HepG2 (cell line): ENCODE results near the gene NSL1. TPM values are rescaled to one million over a fixed set of nuclear protein-coding genes. Genes with fewer than 3 reads are reported as not detected.

Source experiments
- ATM ChIP-seq: fragments of 450-650 bp; IDR thresholded peaks from 2 replicates; pipeline ENCODE4 v1.7.1; 2017; ENCODE audit warnings: mild to moderate bottlenecking, borderline replicate concordance
- BHLHE40 ChIP-seq: IDR thresholded peaks from 2 replicates; pipeline ENCODE4 v1.6.1; 2011; ENCODE audit warnings: low read length, improper control_type of control experiment
- DNMT1 ChIP-seq: sonication (generic); formaldehyde crosslinking; IDR thresholded peaks from 2 replicates; pipeline ENCODE4 v1.5.1; 2020; ENCODE audit warnings: mild to moderate bottlenecking, missing genetic modification reagents
- DPF2 ChIP-seq: sonication (generic); formaldehyde crosslinking; IDR thresholded peaks from 2 replicates; pipeline ENCODE4 v1.4.0; 2020; ENCODE audit warnings: mild to moderate bottlenecking, low read depth, missing genetic modification reagents, borderline replicate concordance
- GTF3A ChIP-seq: sonication (generic); formaldehyde crosslinking; conservative IDR thresholded peaks from 2 replicates; pipeline ENCODE4 v1.4.0; 2020; ENCODE audit warnings: mild to moderate bottlenecking, missing genetic modification reagents
- IRF2 ChIP-seq: IDR thresholded peaks from 2 replicates; pipeline ENCODE4 v1.6.1; 2018; ENCODE audit warnings: missing genetic modification reagents, missing compliant biosample characterization
- ISL2 ChIP-seq: sonication (generic); formaldehyde crosslinking; IDR thresholded peaks from 2 replicates; pipeline ENCODE4 v1.5.0; 2020; ENCODE audit warnings: missing genetic modification reagents
- KAT8 ChIP-seq: IDR thresholded peaks from 2 replicates; pipeline ENCODE4 v1.6.1; 2016; ENCODE audit warnings: missing genetic modification reagents, missing compliant biosample characterization
- KLF9 ChIP-seq: IDR thresholded peaks from 2 replicates; pipeline ENCODE4 v1.6.1; 2016; ENCODE audit warnings: low read depth
- NCOA5 ChIP-seq: sonication (generic); formaldehyde crosslinking; IDR thresholded peaks from 2 replicates; pipeline ENCODE4 v1.4.0; 2020; ENCODE audit warnings: missing genetic modification reagents
- NFIB ChIP-seq: sonication (generic); formaldehyde crosslinking; IDR thresholded peaks from 2 replicates; pipeline ENCODE4 v1.9.0; 2021; ENCODE audit warnings: missing genetic modification reagents, mild to moderate bottlenecking, borderline replicate concordance
- NR2C2 ChIP-seq: sonication (generic); formaldehyde crosslinking; IDR thresholded peaks from 2 replicates; pipeline ENCODE4 v1.4.0; 2020; ENCODE audit warnings: missing genetic modification reagents, mild to moderate bottlenecking, moderate library complexity, borderline replicate concordance
- PCBP2 ChIP-seq: fragments of 200-400 bp; formaldehyde crosslinking; optimal IDR thresholded peaks from 2 replicates; pipeline ENCODE3; 2018; ENCODE audit warnings: low read length, low read depth; ENCODE audit not compliant: poor library complexity, severe bottlenecking
- RFXANK ChIP-seq: IDR thresholded peaks from 2 replicates; pipeline ENCODE4 v1.6.1; 2016
- SAFB2 ChIP-seq: sonication (generic); formaldehyde crosslinking; IDR thresholded peaks from 2 replicates; pipeline ENCODE4 v1.5.1; 2020; ENCODE audit warnings: missing genetic modification reagents, low read depth, mild to moderate bottlenecking, borderline replicate concordance
- SAP130 ChIP-seq: IDR thresholded peaks from 2 replicates; pipeline ENCODE4 v1.6.1; 2016; ENCODE audit warnings: low read depth
- SNAPC2 ChIP-seq: sonication (generic); formaldehyde crosslinking; IDR thresholded peaks from 2 replicates; pipeline ENCODE4 v1.8.1; 2022; ENCODE audit warnings: mild to moderate bottlenecking, missing genetic modification reagents
- TARDBP ChIP-seq: sonication (generic); formaldehyde crosslinking; IDR thresholded peaks from 2 replicates; pipeline ENCODE4 v1.8.0; 2022; ENCODE audit warnings: mild to moderate bottlenecking, missing genetic modification reagents
- TEAD2 ChIP-seq: sonication (generic); formaldehyde crosslinking; IDR thresholded peaks from 2 replicates; pipeline ENCODE4 v1.9.0; 2021; ENCODE audit warnings: missing genetic modification reagents
- ZNF10 ChIP-seq: sonication (generic); formaldehyde crosslinking; IDR thresholded peaks from 2 replicates; pipeline ENCODE4 v1.4.0; 2020; ENCODE audit warnings: mild to moderate bottlenecking, low read depth, missing genetic modification reagents, borderline replicate concordance
- ZNF335 ChIP-seq: sonication (generic); formaldehyde crosslinking; IDR thresholded peaks from 2 replicates; pipeline ENCODE4 v1.4.0; 2020; ENCODE audit warnings: missing genetic modification reagents
- ZNF7 ChIP-seq: IDR thresholded peaks from 2 replicates; pipeline ENCODE4 v1.6.1; 2016; ENCODE audit warnings: missing biosample characterization, missing genetic modification reagents
- ZNF891 ChIP-seq: sonication (generic); formaldehyde crosslinking; IDR thresholded peaks from 2 replicates; pipeline ENCODE4 v1.5.0; 2020; ENCODE audit warnings: mild to moderate bottlenecking, missing genetic modification reagents
- polyA plus RNA-seq, 8 experiments: library from polyadenylated mRNA; depleted of rRNA in 3 of 8; stranded (reverse) in 7 of 8; unstranded in 1 of 8; fragments of >200 nt; fragmentation: Illumina TruSeq in 4 of 8; extraction: Trizol in 4 of 8; gene quantifications; 2 replicates each; pipeline versions ENCODE4 v1.2.1 to v1.2.3, GENCODE V29; 2011 to 2016; ENCODE audit warnings: low read depth in 4 of 8, missing spikeins in 1 of 8, mixed read lengths in 1 of 8; ENCODE audit not compliant: insufficient read depth in 1 of 8
- total RNA-seq, 5 experiments: library from RNA; depleted of rRNA; stranded (reverse); fragments of >200 nt; fragmentation: Illumina TruSeq; extraction: Trizol; gene quantifications; 2 replicates each; pipeline ENCODE4 v1.2.3, GENCODE V29; 2016; ENCODE audit warnings: low read depth in 1 of 5
- TF ChIP-seq, protein P1 (sequence below): sonication (generic); formaldehyde crosslinking; conservative IDR thresholded peaks from 2 replicates; pipeline ENCODE4 v1.4.0; 2020; ENCODE audit warnings: missing genetic modification reagents
- TF ChIP-seq, protein P2 (sequence below): sonication (generic); formaldehyde crosslinking; IDR thresholded peaks from 2 replicates; pipeline ENCODE4 v1.5.1; 2020; ENCODE audit warnings: missing genetic modification reagents, mild to moderate bottlenecking, borderline replicate concordance
- TF ChIP-seq, protein P3 (sequence below): sonication (generic); formaldehyde crosslinking; IDR thresholded peaks from 2 replicates; pipeline ENCODE4 v1.4.0; 2020; ENCODE audit warnings: missing genetic modification reagents

The NSL1 gene
- total and polyA plus RNA-seq, 2 of the 13 experiments (the other 11 are each of a cell fraction or from before 2014, with no cell fraction given): 34.5 to 77.4 TPM

DNA sequence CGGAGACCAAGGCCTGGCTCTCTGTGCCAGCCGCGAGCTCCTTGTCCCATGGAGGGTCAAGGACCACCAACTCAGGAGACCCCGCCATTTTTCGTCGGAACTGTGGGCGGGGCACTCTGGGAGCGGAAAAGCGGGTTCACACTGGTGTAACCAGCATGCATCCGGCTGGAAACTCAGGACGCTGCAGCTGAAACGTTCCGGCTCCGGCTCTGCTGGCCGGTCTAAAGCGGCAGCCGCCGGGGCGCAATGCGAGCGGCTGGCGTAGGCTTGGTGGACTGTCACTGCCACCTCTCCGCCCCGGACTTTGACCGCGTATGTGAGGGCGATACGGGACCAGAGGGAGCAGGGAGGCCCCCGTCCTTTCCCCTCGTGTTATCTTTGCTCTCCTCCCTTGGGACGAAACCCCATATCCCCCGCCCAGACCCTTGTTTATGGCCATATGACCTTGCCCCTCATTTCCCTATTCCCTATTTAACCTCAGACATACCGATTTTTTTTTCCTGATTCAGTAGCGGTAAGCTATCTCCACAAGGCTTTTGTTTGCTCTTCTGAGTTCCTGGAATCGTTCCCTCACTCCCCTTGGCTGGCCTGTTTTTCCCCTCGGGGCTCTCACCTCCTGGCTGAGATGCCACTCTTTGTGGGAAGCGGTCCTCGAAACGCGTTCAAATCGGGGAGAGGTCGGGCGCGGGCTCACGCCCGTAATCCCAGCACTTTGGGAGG lies at the start of gene NSL1, which contains the start of gene TATDN3 (continued):
- TF ChIP-seq ATM (no peak), ZNF891 (CRISPR knock-in tag) (peak; percentile 95), SAFB2 (peak; percentile 97), BHLHE40 (peak; percentile 16; the same call in 1 of the 2 replicates), SNAPC2 (CRISPR knock-in tag) (no peak), NFIB (CRISPR knock-in tag) (no peak), SAP130 (CRISPR knock-in tag) (peak; percentile 96), NR2C2 (peak; percentile 96), ZNF335 (CRISPR knock-in tag) (peak; percentile 87), DPF2 (peak; percentile 65; the same call in 1 of the 2 replicates), GTF3A (CRISPR knock-in tag) (peak; percentile 99), KLF9 (peak; percentile 97; the same call in 1 of the 2 replicates), PCBP2 (peak; percentile 10), TARDBP (peak; percentile 94), ZNF10 (CRISPR knock-in tag) (no peak), DNMT1 (CRISPR knock-in tag) (0 out of 2 replicates have a peak, but pooled peaks have one; percentile 46), TEAD2 (CRISPR knock-in tag) (no peak), KAT8 (peak; percentile 99), RFXANK (peak; percentile 91; the same call in 1 of the 2 replicates), NCOA5 (CRISPR knock-in tag) (no peak), IRF2 (peak; percentile 98), ZNF7 (CRISPR knock-in tag) (peak; percentile 17; the same call in 1 of the 2 replicates), ISL2 (peak; percentile 88)
- TF ChIP-seq, protein P1, sequence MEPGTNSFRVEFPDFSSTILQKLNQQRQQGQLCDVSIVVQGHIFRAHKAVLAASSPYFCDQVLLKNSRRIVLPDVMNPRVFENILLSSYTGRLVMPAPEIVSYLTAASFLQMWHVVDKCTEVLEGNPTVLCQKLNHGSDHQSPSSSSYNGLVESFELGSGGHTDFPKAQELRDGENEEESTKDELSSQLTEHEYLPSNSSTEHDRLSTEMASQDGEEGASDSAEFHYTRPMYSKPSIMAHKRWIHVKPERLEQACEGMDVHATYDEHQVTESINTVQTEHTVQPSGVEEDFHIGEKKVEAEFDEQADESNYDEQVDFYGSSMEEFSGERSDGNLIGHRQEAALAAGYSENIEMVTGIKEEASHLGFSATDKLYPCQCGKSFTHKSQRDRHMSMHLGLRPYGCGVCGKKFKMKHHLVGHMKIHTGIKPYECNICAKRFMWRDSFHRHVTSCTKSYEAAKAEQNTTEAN (CRISPR knock-in tag): peak; percentile 16; the same call in 1 of the 2 replicates
- TF ChIP-seq, protein P2, sequence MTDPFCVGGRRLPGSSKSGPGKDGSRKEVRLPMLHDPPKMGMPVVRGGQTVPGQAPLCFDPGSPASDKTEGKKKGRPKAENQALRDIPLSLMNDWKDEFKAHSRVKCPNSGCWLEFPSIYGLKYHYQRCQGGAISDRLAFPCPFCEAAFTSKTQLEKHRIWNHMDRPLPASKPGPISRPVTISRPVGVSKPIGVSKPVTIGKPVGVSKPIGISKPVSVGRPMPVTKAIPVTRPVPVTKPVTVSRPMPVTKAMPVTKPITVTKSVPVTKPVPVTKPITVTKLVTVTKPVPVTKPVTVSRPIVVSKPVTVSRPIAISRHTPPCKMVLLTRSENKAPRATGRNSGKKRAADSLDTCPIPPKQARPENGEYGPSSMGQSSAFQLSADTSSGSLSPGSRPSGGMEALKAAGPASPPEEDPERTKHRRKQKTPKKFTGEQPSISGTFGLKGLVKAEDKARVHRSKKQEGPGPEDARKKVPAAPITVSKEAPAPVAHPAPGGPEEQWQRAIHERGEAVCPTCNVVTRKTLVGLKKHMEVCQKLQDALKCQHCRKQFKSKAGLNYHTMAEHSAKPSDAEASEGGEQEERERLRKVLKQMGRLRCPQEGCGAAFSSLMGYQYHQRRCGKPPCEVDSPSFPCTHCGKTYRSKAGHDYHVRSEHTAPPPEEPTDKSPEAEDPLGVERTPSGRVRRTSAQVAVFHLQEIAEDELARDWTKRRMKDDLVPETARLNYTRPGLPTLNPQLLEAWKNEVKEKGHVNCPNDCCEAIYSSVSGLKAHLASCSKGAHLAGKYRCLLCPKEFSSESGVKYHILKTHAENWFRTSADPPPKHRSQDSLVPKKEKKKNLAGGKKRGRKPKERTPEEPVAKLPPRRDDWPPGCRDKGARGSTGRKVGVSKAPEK (CRISPR knock-in tag): no peak
- TF ChIP-seq, protein P3, sequence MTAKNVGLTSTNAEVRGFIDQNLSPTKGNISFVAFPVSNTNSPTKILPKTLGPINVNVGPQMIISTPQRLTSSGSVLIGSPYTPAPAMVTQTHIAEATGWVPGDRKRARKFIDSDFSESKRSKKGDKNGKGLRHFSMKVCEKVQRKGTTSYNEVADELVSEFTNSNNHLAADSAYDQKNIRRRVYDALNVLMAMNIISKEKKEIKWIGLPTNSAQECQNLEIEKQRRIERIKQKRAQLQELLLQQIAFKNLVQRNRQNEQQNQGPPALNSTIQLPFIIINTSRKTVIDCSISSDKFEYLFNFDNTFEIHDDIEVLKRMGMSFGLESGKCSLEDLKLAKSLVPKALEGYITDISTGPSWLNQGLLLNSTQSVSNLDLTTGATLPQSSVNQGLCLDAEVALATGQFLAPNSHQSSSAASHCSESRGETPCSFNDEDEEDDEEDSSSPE (CRISPR knock-in tag): peak; percentile 93
